DOHH2 (cell line): Measurements from ENCODE around the gene HPCAL4.

Experiments
- H3F3A ChIP-seq: fragments of 200-600 bp; sonication (generic), shearing (Covaris generic); 2 replicates; pipeline ENCODE4 v1.6.0; 2016; ENCODE audit warnings: antibody characterized with exemption, mild to moderate bottlenecking; ENCODE audit not compliant: control insufficient read depth, insufficient read depth
- H3K27ac ChIP-seq: fragments of 200-600 bp; sonication (generic); 2 replicates; pipeline ENCODE4 v1.5.1; 2014; ENCODE audit warnings: low read depth, mild to moderate bottlenecking, low read length, moderate library complexity
- H3K27me3 ChIP-seq: fragments of 200-600 bp; sonication (generic); 2 replicates; pipeline ENCODE4 v1.6.1; 2014; ENCODE audit warnings: mild to moderate bottlenecking, low read length, mixed read lengths; ENCODE audit not compliant: control insufficient read depth
- H3K36me3 ChIP-seq: fragments of 200-600 bp; sonication (generic); 2 replicates; pipeline ENCODE4 v1.6.1; 2014; ENCODE audit warnings: mild to moderate bottlenecking, low read length, moderate library complexity, mixed read lengths; ENCODE audit not compliant: control insufficient read depth
- H3K4me1 ChIP-seq: fragments of 200-600 bp; sonication (generic); 2 replicates; pipeline ENCODE4 v1.6.1; 2014; ENCODE audit warnings: mild to moderate bottlenecking, low read length, mixed read lengths; ENCODE audit not compliant: control insufficient read depth
- H3K4me2 ChIP-seq: fragments of 200-600 bp; sonication (generic); 2 replicates; pipeline ENCODE4 v1.6.0; 2014; ENCODE audit warnings: mild to moderate bottlenecking, low read length, moderate library complexity
- H3K4me3 ChIP-seq: fragments of 200-600 bp; sonication (generic); 2 replicates; pipeline ENCODE4 v1.5.1; 2014; ENCODE audit warnings: mild to moderate bottlenecking, low read length, mixed read lengths
- H3K79me2 ChIP-seq: fragments of 200-600 bp; sonication (generic); 2 replicates; pipeline ENCODE4 v1.6.1; 2014; ENCODE audit warnings: mild to moderate bottlenecking, low read length, mixed read lengths; ENCODE audit not compliant: control insufficient read depth
- H3K9me2 ChIP-seq: fragments of 200-600 bp; sonication (generic); replicated peaks from 2 replicates; pipeline ENCODE4 v1.6.1; 2014; ENCODE audit warnings: mild to moderate bottlenecking, low read length, mixed read lengths; ENCODE audit not compliant: control insufficient read depth
- H3K9me3 ChIP-seq: fragments of 200-600 bp; sonication (generic); 2 replicates; pipeline ENCODE4 v1.6.1; 2014; ENCODE audit warnings: antibody characterized with exemption, low read length, mixed read lengths; ENCODE audit not compliant: control insufficient read depth, insufficient read depth
- H4K20me1 ChIP-seq: fragments of 200-600 bp; sonication (generic); 2 replicates; pipeline ENCODE4 v1.6.0; 2014; ENCODE audit warnings: low read depth, mild to moderate bottlenecking, antibody characterized with exemption, low read length, moderate library complexity; ENCODE audit not compliant: control insufficient read depth, insufficient read depth
- EZH2phosphoT487 ChIP-seq: fragments of 200-600 bp; sonication (generic); IDR thresholded peaks from 2 replicates; pipeline ENCODE4 v1.6.1; 2017; ENCODE audit warnings: borderline replicate concordance, mild to moderate bottlenecking, antibody characterized with exemption, low read length, moderate library complexity, mixed read lengths
- TF ChIP-seq, protein P1 (sequence below): fragments of 200-600 bp; sonication (generic); IDR thresholded peaks from one replicate; pipeline ENCODE4 v1.5.1; 2014; ENCODE audit warnings: antibody characterized with exemption, mild to moderate bottlenecking, low read depth, low read length; ENCODE audit not compliant: poor library complexity, severe bottlenecking

The HPCAL4 gene

GRCh38 chr1:39668894-39669293 lies 22.3 kb downstream of the HPCAL4 start:
- Histone ChIP-seq H3K9me3 (no peaks in the 10 kb centered on the region), H3K27me3 (peaks cover 32% of the 10 kb centered on the region), H4K20me1 (no peaks in the 10 kb centered on the region), H3K9me2 (no peaks in the 10 kb centered on the region), H3K27ac (no peak overlapping the region), H3F3A (no peaks in the 10 kb centered on the region), H3K4me3 (no peak overlapping the region), H3K4me2 (no peak overlapping the region), H3K36me3 (no peaks in the 10 kb centered on the region), H3K4me1 (no peaks in the 10 kb centered on the region), H3K79me2 (no peaks in the 10 kb centered on the region)
- TF ChIP-seq, protein P1, sequence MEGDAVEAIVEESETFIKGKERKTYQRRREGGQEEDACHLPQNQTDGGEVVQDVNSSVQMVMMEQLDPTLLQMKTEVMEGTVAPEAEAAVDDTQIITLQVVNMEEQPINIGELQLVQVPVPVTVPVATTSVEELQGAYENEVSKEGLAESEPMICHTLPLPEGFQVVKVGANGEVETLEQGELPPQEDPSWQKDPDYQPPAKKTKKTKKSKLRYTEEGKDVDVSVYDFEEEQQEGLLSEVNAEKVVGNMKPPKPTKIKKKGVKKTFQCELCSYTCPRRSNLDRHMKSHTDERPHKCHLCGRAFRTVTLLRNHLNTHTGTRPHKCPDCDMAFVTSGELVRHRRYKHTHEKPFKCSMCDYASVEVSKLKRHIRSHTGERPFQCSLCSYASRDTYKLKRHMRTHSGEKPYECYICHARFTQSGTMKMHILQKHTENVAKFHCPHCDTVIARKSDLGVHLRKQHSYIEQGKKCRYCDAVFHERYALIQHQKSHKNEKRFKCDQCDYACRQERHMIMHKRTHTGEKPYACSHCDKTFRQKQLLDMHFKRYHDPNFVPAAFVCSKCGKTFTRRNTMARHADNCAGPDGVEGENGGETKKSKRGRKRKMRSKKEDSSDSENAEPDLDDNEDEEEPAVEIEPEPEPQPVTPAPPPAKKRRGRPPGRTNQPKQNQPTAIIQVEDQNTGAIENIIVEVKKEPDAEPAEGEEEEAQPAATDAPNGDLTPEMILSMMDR: no peak
- no peak for TF ChIP-seq EZH2phosphoT487

GRCh38 chr1:39668111-39668510 lies 23.1 kb downstream of the HPCAL4 start:
- Histone ChIP-seq H3K4me1 (no peaks in the 10 kb centered on the region), H3K27ac (no peak overlapping the region), H3F3A (no peaks in the 10 kb centered on the region), H3K36me3 (no peaks in the 10 kb centered on the region), H3K79me2 (no peaks in the 10 kb centered on the region), H3K27me3 (peaks cover 28% of the 10 kb centered on the region), H3K9me3 (no peaks in the 10 kb centered on the region), H3K4me2 (no peak overlapping the region), H3K4me3 (no peak overlapping the region), H3K9me2 (no peaks in the 10 kb centered on the region), H4K20me1 (no peaks in the 10 kb centered on the region)
- TF ChIP-seq, protein P1: no peak
- no peak for TF ChIP-seq EZH2phosphoT487

GRCh38 chr1:39666772-39667171 lies 24.5 kb downstream of the HPCAL4 start:
- Histone ChIP-seq H3K4me1 (no peaks in the 10 kb centered on the region), H3K27me3 (peaks cover 18% of the 10 kb centered on the region)

More at GRCh38 chr1:39666772-39667171, 24.5 kb downstream of the HPCAL4 start:
- TF ChIP-seq EZH2phosphoT487: no peak
- TF ChIP-seq, protein P1: no peak
- Histone ChIP-seq H3K9me2 (no peaks in the 10 kb centered on the region), H4K20me1 (no peaks in the 10 kb centered on the region), H3K27ac (no peak overlapping the region), H3K36me3 (no peaks in the 10 kb centered on the region), H3F3A (no peaks in the 10 kb centered on the region), H3K79me2 (no peaks in the 10 kb centered on the region), H3K9me3 (no peaks in the 10 kb centered on the region), H3K4me3 (no peak overlapping the region), H3K4me2 (no peak overlapping the region)
